Astrocyte of the cerebellum (primary cell): ENCODE measurements around the gene QPRT.
"Not testable (repeated sequence)": the region's sequence is repeated elsewhere in the genome, so short reads cannot be mapped to it uniquely, and the experiment has no call there.

ENCODE experiments used
- DNase-seq: peaks from one replicate; pipeline ENCODE4 v3.0.0-alpha.2; 2011; ENCODE audit warnings: low read depth
- H3K4me3 ChIP-seq: 2 replicates; pipeline ENCODE4 v1.5.1; 2011; ENCODE audit warnings: mild to moderate bottlenecking, low read depth, low read length, moderate library complexity
- in situ Hi-C: cut with HindIII; loops from 2 replicates; pipeline ENCODE4 v1.10.0; 2017; ENCODE audit warnings: low sequenced_read_pairs
- TF ChIP-seq, protein P1 (sequence below): IDR thresholded peaks from 2 replicates; pipeline ENCODE4 v1.5.1; 2012; ENCODE audit warnings: low read length, low read depth, moderate library complexity, mild to moderate bottlenecking; ENCODE audit errors: missing control alignments

The QPRT gene

DNA sequence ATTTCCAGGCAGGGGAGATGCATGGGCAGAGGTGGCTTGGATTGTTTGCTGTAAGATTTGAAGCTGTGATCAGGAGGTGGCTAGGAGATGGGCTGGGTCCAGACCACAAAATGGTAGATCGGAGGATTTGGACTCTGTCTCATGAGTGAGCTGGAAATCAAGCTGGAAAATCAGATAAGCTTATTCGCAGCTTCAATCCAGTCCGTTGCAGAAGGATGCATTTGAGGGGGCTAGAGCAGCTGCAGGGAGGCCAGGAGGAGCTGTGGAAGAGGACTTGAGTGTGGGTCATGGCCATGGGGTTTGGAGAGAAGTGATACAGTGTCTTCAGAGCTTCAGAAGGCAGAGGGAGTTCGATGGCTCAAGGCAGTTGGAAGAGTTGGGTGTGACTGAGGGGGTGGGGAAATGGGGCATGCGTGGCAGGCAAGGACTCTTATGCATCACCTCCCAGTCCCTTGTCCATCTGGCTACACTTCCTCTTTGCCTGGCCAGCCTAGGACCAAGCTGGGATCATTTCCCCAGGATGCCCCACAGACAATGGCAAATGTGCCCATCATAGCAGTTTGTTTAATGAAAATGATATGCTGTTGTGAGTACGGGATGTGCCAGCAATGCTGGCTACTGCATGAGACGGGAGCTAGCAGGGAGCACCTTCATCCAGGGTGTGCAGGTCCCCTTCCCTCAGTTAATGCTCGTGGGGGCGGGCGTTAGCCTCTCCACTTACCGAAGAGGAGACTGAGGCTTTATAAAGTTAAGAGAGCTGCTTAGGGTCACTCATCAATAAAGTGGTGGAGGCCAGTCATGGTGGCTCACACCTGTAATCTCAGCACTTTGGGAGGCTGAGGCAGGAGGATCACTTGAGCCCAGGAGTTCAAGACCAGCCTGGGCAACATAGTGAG lies 20.6 kb downstream of the QPRT start:
- no peak overlapping the region for H3K4me3 ChIP-seq
- TF ChIP-seq, protein P1, sequence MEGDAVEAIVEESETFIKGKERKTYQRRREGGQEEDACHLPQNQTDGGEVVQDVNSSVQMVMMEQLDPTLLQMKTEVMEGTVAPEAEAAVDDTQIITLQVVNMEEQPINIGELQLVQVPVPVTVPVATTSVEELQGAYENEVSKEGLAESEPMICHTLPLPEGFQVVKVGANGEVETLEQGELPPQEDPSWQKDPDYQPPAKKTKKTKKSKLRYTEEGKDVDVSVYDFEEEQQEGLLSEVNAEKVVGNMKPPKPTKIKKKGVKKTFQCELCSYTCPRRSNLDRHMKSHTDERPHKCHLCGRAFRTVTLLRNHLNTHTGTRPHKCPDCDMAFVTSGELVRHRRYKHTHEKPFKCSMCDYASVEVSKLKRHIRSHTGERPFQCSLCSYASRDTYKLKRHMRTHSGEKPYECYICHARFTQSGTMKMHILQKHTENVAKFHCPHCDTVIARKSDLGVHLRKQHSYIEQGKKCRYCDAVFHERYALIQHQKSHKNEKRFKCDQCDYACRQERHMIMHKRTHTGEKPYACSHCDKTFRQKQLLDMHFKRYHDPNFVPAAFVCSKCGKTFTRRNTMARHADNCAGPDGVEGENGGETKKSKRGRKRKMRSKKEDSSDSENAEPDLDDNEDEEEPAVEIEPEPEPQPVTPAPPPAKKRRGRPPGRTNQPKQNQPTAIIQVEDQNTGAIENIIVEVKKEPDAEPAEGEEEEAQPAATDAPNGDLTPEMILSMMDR = no peak
- DNase-seq = no peak
- in situ Hi-C loops = loop anchor here (5.0 kb wide), 1 partner anchor 103 kb away; no protein-coding TSS in a partner anchor

DNA sequence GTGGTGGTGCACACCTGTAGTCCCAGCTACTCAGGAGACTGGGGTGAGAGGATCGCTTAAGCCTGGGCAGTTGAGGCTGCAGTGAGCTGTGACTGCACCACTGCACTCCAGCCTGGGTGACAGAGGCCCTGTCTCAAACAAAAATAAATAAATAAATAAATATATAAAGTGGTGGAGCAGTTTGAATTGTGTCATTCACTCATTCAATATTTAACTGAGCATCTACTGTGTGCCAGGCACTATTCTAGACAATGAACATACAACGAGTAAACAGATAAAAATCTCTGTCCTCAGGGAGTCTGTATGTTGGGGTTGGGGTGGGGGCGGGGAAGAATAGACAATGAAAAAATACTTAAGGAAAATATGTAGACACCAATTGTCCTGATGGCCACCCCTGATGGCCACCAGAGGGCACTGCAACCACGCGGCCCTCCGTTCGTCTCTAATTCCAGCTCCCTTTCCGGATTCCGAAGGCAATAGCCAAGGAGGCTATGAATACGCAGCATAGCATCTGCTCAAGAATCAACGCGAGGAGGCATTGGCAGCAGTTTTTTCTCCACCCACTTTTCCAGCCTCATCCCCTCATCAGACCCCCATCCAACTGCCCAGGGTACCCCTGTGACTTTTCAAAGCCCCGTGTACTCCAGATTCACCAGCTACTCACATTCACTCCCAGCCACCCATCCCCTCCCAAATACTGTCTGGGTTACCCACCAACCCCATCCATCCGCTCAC lies 21.4 kb downstream of the QPRT start:
- TF ChIP-seq, protein P1 = peak; percentile 89
- in situ Hi-C loops = no loop called here
- no peak overlapping the region for H3K4me3 ChIP-seq
- peak; percentile 75 for DNase-seq

DNA sequence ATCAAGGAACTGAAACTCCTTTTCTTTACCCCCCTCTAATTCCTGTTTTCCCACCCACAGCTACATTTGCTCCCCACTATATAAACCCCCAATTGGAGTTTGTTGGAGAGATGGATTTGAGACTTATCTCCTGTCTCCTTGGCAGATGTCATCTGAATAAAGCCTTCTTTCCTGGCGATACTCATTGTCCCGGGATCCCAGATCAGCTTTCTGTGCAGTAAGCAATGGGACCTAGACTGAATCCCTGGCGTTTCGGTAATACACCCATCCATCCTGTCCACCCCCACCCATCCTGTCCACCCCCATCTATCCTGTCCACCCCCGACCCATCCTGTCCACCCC lies 22.2 kb downstream of the QPRT start:
- in situ Hi-C loops = no loop called here
- H3K4me3 ChIP-seq = no peak overlapping the region
- no peak for DNase-seq
- TF ChIP-seq, protein P1 = no peak

DNA sequence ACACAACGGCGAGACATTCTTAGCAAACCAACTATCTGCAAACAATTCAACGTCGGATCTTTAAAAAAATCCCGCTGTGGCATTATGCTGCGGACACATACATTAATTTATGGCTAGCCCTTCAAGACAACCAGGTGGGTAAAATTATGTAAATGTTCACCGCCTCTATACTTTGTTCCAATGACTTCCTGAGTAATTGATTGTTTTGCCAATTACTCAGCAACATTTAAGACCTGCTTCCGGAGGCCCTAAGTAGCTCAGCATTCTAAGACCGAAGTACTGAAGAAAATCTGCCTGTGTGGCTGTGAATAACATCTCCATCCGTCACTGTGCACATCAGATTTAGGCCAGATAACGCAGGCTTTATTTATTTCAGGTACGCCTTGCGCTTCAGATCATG lies 23.3 kb downstream of the QPRT start:
- in situ Hi-C loops = no loop called here
- no peak overlapping the region for H3K4me3 ChIP-seq
- TF ChIP-seq, protein P1 = no peak
- no peak for DNase-seq

DNA sequence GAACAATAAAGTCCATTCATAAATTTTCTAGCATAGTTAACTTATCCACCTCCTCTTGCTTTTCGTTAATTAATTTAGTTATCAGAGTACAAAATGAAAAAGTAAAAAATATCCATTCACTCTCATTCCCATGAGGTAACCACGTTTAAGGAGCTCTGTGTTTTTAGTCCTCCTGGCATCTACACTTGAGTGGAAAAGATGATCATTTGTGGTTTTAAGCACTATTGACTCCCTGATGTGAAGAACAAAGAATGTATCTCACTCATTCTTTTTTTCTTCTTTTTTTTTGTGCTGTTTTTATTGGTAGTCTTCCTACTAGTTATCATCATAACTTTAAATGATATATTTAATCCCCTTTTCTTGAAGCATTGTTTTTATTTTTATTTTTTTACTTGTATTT lies 26.1 kb downstream of the QPRT start:
- DNase-seq = peak; percentile 36
- TF ChIP-seq, protein P1 = no peak
- in situ Hi-C loops = no loop called here
- no peak overlapping the region for H3K4me3 ChIP-seq

DNA sequence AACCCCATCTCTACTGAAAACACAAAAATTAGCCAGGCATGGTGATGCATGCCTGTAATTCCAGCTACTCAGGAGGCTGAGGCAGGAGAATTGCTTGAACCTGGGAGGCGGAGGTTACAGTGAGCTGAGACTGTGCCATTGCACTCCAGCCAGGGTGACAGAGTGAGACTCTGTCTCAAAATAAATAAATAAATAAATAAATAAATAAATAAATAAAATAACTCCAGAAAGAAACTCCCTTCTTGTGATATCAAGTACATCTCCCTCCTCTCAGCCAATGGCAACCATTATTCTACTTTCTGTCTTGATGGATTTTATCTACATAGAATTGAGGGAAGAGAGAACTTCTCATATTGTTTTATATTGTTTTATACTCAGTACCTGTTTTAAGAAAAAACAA lies 28.2 kb downstream of the QPRT start:
- DNase-seq, H3K4me3 ChIP-seq, in situ Hi-C loops: not testable (repeated sequence)
